GM18499 (cell line): ENCODE data around the gene FRMPD4.

Experiments used
- ATAC-seq: cut with Tn5 transposase; IDR thresholded peaks from one replicate; pipeline ENCODE4 v1.9.1; 2021; ENCODE audit warnings: moderate number of reproducible peaks; ENCODE audit not compliant: insufficient read depth, unreplicated experiment

The FRMPD4 gene

GRCh38 chrX:12595720-12596119, 457.4 kb downstream of the FRMPD4 start:
- no peak for ATAC-seq

- no peak for ATAC-seq
Measured at GRCh38 chrX:12610079-12610478, 471.8 kb downstream of the FRMPD4 start.

GRCh38 chrX:12611471-12611870, 473.2 kb downstream of the FRMPD4 start:
- no peak for ATAC-seq

GRCh38 chrX:12614266-12614665, 476.0 kb downstream of the FRMPD4 start:
- ATAC-seq, result no peak

GRCh38 chrX:12615061-12615460, 476.8 kb downstream of the FRMPD4 start:
- no peak for ATAC-seq

- ATAC-seq, result no peak
Measured at GRCh38 chrX:12617241-12617640, 479.0 kb downstream of the FRMPD4 start.

GRCh38 chrX:12647230-12647629, 509.0 kb downstream of the FRMPD4 start:
- ATAC-seq, result no peak

GRCh38 chrX:12648995-12649394, 510.7 kb downstream of the FRMPD4 start:
- no peak for ATAC-seq

GRCh38 chrX:12657433-12657832, 519.2 kb downstream of the FRMPD4 start:
- no peak for ATAC-seq

GRCh38 chrX:12657881-12658280, 519.6 kb downstream of the FRMPD4 start:
- ATAC-seq, result no peak

GRCh38 chrX:12661464-12661863, 523.2 kb downstream of the FRMPD4 start:
- ATAC-seq, result no peak

- no peak for ATAC-seq
Measured at GRCh38 chrX:12672367-12673106, 534.3 kb downstream of the FRMPD4 start.

GRCh38 chrX:12673487-12673886, 535.2 kb downstream of the FRMPD4 start:
- no peak for ATAC-seq

- ATAC-seq, result no peak
Measured at GRCh38 chrX:12679522-12679921, 541.2 kb downstream of the FRMPD4 start.

GRCh38 chrX:12681047-12681446, 542.8 kb downstream of the FRMPD4 start:
- ATAC-seq, result no peak

GRCh38 chrX:12685541-12685940, 547.3 kb downstream of the FRMPD4 start:
- no peak for ATAC-seq

GRCh38 chrX:12686331-12686730, 548.1 kb downstream of the FRMPD4 start:
- ATAC-seq, result no peak

GRCh38 chrX:12690646-12691045, 552.4 kb downstream of the FRMPD4 start:
- no peak for ATAC-seq

- no peak for ATAC-seq
Measured at GRCh38 chrX:12693754-12694153, 555.5 kb downstream of the FRMPD4 start.

GRCh38 chrX:12700745-12701144, 562.5 kb downstream of the FRMPD4 start:
- no peak for ATAC-seq

- no peak for ATAC-seq
Measured at GRCh38 chrX:12701628-12702027, 563.4 kb downstream of the FRMPD4 start.

- ATAC-seq, result no peak
Measured at GRCh38 chrX:12702509-12703091, 564.3 kb downstream of the FRMPD4 start.
